ENCODE measurements around the gene RTN4RL1. TPM values are rescaled to one million over a fixed set of nuclear protein-coding genes. Genes with fewer than 3 reads are reported as not detected.
"Not testable (repeated sequence)": the region's sequence is repeated elsewhere in the genome, so short reads cannot be mapped to it uniquely, and the experiment has no call there.

The RTN4RL1 gene
- total and polyA plus RNA-seq, 11 donors = 1.7 to 4.9 (median 2.7) TPM

DNA sequence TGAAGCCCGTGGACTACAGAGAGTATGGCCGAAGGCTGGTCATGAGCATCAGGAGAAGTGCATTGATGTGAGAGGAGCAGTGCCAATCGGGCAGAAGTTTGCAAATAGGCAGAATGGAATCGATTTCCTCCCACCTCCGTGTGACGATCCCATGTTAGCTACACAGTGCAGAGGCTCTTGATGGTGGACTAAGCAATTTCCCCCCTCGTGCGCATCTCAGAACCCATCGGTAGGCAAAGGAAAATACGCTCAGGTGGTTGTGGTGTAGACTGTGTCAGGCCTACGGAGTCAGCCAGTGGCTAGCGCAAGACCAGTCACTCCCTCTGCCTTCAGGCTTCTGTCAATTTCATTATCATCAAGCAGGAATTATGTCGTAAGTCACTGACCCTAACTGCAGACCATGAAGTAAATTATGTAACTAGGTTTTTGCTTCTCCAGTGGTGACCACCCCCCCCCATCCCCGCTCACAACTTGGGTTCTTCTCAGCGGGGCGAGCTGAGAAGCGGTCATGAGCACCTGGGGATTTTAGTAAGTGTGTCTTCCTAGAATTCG, 128.0 kb downstream of the RTN4RL1 start:
- no peak for ATAC-seq
- Histone ChIP-seq H3K27ac (no peak overlapping the region), H3K36me3 (peaks cover 0 to 76% (median 69%) of the 10 kb centered on the region in 9 donors), H3K4me1 (no peaks in the 10 kb centered on the region), H3K9me3 (no peaks in the 10 kb centered on the region), H3K4me3 (no peak overlapping the region), H3K27me3 (no peaks in the 10 kb centered on the region)
- intact Hi-C loops (cut with DNase I) = loop anchor here in 1 of 10 donors (10.0 kb wide), 1 partner anchor 388 kb away; no protein-coding TSS in a partner anchor
- no peak for TF ChIP-seq POLR2A (IDR thresholded peaks at IDR 0.05)
- no peak for DNase-seq
- 83 to 96% (median 90%) methylated on average over 18 of the region's 18 CpGs for WGBS, 4 donors

DNA sequence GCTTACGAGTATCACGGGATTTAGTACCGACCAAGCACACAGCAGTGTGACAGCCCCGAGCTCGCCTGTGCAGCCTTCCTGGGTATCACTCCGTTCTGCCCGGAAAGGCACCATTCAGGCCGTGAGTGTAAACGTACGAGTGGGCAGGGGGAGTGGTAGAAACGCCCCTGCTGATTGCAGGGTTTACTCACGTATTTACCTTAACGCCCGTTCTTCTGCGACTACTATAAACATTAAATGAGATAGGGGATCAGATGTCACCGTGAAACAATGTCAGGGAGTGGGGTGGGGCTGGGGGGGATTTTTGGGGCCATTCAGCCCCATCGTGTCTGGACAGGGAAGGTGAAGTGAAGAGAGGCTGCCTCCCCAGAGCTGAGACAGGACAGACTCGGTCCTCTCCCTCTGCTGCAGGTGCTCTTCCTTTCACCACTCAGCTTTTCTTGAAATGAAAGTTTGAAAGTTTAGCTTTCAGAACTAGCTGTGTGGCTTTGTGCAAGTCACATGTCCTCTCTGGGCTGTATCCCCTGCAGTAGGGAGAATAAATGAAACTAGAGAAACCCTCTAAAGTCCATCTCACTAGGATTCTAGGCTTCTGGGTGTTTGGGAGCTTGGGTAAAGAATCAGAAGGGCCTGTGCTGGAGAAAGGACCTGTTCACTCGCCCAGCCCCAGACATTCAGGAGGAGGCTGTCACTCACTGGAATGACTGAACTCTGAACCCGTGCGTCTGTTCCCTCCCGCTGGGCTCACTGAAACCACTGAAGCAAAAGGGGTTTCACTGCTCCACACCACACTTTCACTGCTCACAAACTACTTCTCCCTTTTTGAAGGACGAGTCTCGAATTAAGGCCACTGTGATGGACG, 128.7 kb downstream of the RTN4RL1 start:
- 91 to 96% (median 92%) methylated on average over 25 of the region's 25 CpGs for WGBS, 4 donors

GRCh38 chr17:1895479-1895878, 129.7 kb downstream of the RTN4RL1 start:
- not testable (repeated sequence) for H3K9me3 ChIP-seq, H3K4me1 ChIP-seq, H3K27me3 ChIP-seq, DNase-seq, H3K4me3 ChIP-seq, H3K27ac ChIP-seq, ATAC-seq
- peaks cover 0 to 93% (median 81%) of the 10 kb centered on the region in 9 donors for H3K36me3 ChIP-seq
- 92 to 96% (median 94%) methylated on average over 11 of the region's 11 CpGs for WGBS, 4 donors
- intact Hi-C loops (cut with DNase I) = loop anchor here in 1 of 10 donors (10.0 kb wide), 1 partner anchor 389 kb away; no protein-coding TSS in a partner anchor

More for the DNA sequence above, 128.7 kb downstream of the RTN4RL1 start:
- no peak for ATAC-seq
- Histone ChIP-seq H3K4me1 (no peaks in the 10 kb centered on the region), H3K4me3 (no peak overlapping the region), H3K27me3 (no peaks in the 10 kb centered on the region), H3K9me3 (no peaks in the 10 kb centered on the region), H3K36me3 (peaks cover 0 to 83% (median 76%) of the 10 kb centered on the region in 9 donors), H3K27ac (no peak overlapping the region)
- intact Hi-C loops (cut with DNase I) = loop anchor here in 1 of 10 donors (10.0 kb wide), 1 partner anchor 388 kb away; no protein-coding TSS in a partner anchor
- DNase-seq = no peak
- TF ChIP-seq, protein P1, sequence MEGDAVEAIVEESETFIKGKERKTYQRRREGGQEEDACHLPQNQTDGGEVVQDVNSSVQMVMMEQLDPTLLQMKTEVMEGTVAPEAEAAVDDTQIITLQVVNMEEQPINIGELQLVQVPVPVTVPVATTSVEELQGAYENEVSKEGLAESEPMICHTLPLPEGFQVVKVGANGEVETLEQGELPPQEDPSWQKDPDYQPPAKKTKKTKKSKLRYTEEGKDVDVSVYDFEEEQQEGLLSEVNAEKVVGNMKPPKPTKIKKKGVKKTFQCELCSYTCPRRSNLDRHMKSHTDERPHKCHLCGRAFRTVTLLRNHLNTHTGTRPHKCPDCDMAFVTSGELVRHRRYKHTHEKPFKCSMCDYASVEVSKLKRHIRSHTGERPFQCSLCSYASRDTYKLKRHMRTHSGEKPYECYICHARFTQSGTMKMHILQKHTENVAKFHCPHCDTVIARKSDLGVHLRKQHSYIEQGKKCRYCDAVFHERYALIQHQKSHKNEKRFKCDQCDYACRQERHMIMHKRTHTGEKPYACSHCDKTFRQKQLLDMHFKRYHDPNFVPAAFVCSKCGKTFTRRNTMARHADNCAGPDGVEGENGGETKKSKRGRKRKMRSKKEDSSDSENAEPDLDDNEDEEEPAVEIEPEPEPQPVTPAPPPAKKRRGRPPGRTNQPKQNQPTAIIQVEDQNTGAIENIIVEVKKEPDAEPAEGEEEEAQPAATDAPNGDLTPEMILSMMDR (IDR thresholded peaks at IDR 0.05) = no peak
- no peak for TF ChIP-seq POLR2A (IDR thresholded peaks at IDR 0.05)

GRCh38 chr17:1894753-1895339, 130.3 kb downstream of the RTN4RL1 start:
- TF ChIP-seq POLR2A (IDR thresholded peaks at IDR 0.05) = no peak
- TF ChIP-seq, protein P1 (IDR thresholded peaks at IDR 0.05) = no peak
- 93 to 96% (median 94%) methylated on average over 7 of the region's 7 CpGs for WGBS, 4 donors
- intact Hi-C loops (cut with DNase I) = loop anchor here in 1 of 10 donors (10.0 kb wide), 1 partner anchor 390 kb away; no protein-coding TSS in a partner anchor
- Histone ChIP-seq H3K4me1 (no peaks in the 10 kb centered on the region), H3K36me3 (peaks cover 0 to 100% (median 87%) of the 10 kb centered on the region in 9 donors), H3K27ac (no peak overlapping the region), H3K27me3 (no peaks in the 10 kb centered on the region), H3K4me3 (no peak overlapping the region), H3K9me3 (no peaks in the 10 kb centered on the region)
- no peak for DNase-seq
- ATAC-seq = no peak

Measured in heart left ventricle (tissue), 16 donors.